A673 (cell line): ENCODE measurements around the gene VAV2. TPM values are rescaled to one million over a fixed set of nuclear protein-coding genes. Genes with fewer than 3 reads are reported as not detected.

ENCODE experiments used
- BruUV-seq: library from RNA; stranded (reverse); fragments of 400-500 nt; replicated peaks from 2 replicates; lab custom pipeline; 2021; lab: Mats Ljungman, UMichigan
- CTCF ChIA-PET: fragments of 300-600 bp; sonication (Branson Sonifier 250); formaldehyde crosslinking; loops from one replicate; lab custom pipeline; 2022; ENCODE audit warnings: antibody characterized with exemption; lab: Charles Lee
- POLR2A ChIA-PET: fragments of 300-600 bp; sonication (Branson Sonifier 250); formaldehyde crosslinking; loops from one replicate; lab custom pipeline; 2022; ENCODE audit warnings: antibody characterized with exemption; ENCODE audit not compliant: low non-redundant PET; lab: Charles Lee
- DNase-seq: peaks from one replicate; pipeline ENCODE4 v3.0.0-alpha.2; 2015; ENCODE audit warnings: low spot score
- H3K27ac ChIP-seq: fragments of 200-600 bp; sonication (generic); 2 replicates; pipeline ENCODE4 v1.5.1; 2016; ENCODE audit warnings: mixed run types, low read depth, mild to moderate bottlenecking, mixed read lengths, antibody characterized with exemption, low read length; ENCODE audit not compliant: poor library complexity, severe bottlenecking
- H3K27me3 ChIP-seq: fragments of 200-600 bp; sonication (generic); replicated peaks from 2 replicates; pipeline ENCODE4 v1.6.1; 2017; ENCODE audit warnings: mixed run types, low read depth, mild to moderate bottlenecking, mixed read lengths, antibody characterized with exemption, low read length; ENCODE audit not compliant: insufficient read depth, poor library complexity
- H3K36me3 ChIP-seq: fragments of 200-600 bp; sonication (generic); 2 replicates; pipeline ENCODE4 v1.6.1; 2016; ENCODE audit warnings: mixed run types, mild to moderate bottlenecking, mixed read lengths, antibody characterized with exemption, low read length; ENCODE audit not compliant: insufficient read depth, poor library complexity, severe bottlenecking
- H3K4me1 ChIP-seq: fragments of 200-600 bp; sonication (generic); 2 replicates; pipeline ENCODE4 v1.6.1; 2017; ENCODE audit warnings: mixed run types, mild to moderate bottlenecking, mixed read lengths, antibody characterized with exemption, low read length; ENCODE audit not compliant: insufficient read depth, poor library complexity, severe bottlenecking
- H3K4me3 ChIP-seq: fragments of 200-600 bp; sonication (generic); 2 replicates; pipeline ENCODE4 v1.5.1; 2016; ENCODE audit warnings: low read depth, mixed run types, mild to moderate bottlenecking, mixed read lengths, low read length; ENCODE audit not compliant: poor library complexity, severe bottlenecking
- H3K9me3 ChIP-seq: fragments of 200-600 bp; sonication (generic); 2 replicates; pipeline ENCODE4 v1.6.1; 2016; ENCODE audit warnings: mixed run types, low read depth, mild to moderate bottlenecking, mixed read lengths, antibody characterized with exemption, low read length; ENCODE audit not compliant: poor library complexity, severe bottlenecking
- CTCF ChIP-seq: fragments of 300-800, 200-600 bp; sonication (generic); conservative IDR thresholded peaks from 2 replicates; pipeline ENCODE4 v1.5.1; 2017; ENCODE audit warnings: low read depth, mild to moderate bottlenecking, antibody characterized with exemption, low read length, moderate library complexity, mixed read lengths
- EZH2 ChIP-seq: fragments of 200-600 bp; sonication (generic); IDR thresholded peaks from 2 replicates; pipeline ENCODE4 v1.6.1; 2017; ENCODE audit warnings: borderline replicate concordance, low read depth, mild to moderate bottlenecking, mixed read lengths, antibody characterized with exemption, low read length; ENCODE audit not compliant: poor library complexity, severe bottlenecking
- intact Hi-C: fragments of 100-400 bp; cut with micrococcal nuclease; formaldehyde crosslinking; loops from one replicate; pipeline ENCODE4 v1.10.0; 2022; ENCODE audit not compliant: unreplicated experiment
- total RNA-seq: library from RNA; stranded (reverse); gene quantifications from 2 replicates; pipeline ENCODE4 v1.2.3, GENCODE V29; 2021

The VAV2 gene
- total RNA-seq, 1 experiment from 2014 or later: 16.4 TPM

DNA sequence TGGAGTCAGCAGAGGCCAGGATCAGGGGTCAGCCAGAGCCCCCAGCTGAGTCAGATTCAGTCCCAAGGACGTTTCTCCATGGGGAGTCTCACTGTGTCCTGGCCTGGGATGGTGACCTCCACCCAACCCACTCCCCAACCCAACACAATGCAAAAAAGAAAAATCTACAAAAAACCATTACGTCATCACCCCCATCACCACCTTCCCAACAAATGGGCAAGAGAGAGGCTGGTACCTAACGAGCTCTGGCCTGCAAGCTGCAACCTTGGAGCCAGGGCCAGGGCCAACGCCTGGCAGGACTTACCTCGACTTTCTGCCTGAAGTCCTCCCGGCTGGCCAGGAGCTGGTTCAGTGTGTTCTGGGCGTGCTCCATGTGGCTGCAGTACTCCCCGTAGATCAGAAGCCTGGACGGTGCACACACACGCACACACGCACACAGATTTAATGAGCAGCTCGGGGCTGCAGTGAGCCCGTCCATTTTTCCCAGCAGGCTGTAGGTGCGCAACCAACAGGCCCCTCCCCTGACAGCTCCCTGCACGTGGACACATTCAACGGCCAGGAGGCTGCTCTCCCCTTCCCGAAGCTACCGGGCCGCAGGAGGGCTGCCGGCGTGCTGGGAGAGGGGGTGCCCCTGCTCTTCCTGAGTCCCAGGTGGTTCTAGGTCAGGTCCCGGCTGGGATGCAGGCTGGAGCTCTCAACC lies 194.6 kb downstream of the VAV2 start:
- H3K4me1 ChIP-seq: no peaks in the 10 kb centered on the region
- H3K36me3 ChIP-seq: no peaks in the 10 kb centered on the region
- no peak for DNase-seq
- ChIA-PET POLR2A (no interaction called here), CTCF (no interaction called here)
- no peak overlapping the region for H3K27ac ChIP-seq
- no TSS peak for BruUV-seq
- no peaks in the 10 kb centered on the region for H3K27me3 ChIP-seq
- intact Hi-C loops: no loop called here
- no peak overlapping the region for H3K4me3 ChIP-seq
- no peak for TF ChIP-seq CTCF
- no peak for TF ChIP-seq EZH2
- no peaks in the 10 kb centered on the region for H3K9me3 ChIP-seq

DNA sequence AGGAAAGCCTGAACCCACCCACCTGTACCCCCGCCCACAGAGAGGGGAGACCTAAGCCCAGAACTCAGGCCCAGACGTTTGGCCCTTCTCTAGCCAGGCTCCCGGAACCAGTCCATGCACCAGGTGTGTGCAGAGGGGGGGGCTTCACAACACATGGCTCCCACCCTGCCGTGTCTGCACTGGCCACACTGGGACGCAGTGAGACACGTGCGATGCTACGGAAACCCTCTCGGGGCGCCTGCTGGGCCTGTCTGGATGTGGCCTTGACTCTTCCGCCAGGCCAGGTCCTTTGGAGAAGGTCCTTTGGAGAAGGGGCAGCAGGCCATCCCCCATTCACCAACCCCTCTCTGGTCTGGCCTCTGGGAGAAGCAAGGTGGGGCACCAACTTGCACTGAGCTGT lies 195.6 kb downstream of the VAV2 start:
- Histone ChIP-seq H3K9me3 (no peaks in the 10 kb centered on the region), H3K4me3 (no peak overlapping the region), H3K27me3 (no peaks in the 10 kb centered on the region), H3K36me3 (no peaks in the 10 kb centered on the region), H3K27ac (no peak overlapping the region), H3K4me1 (no peaks in the 10 kb centered on the region)
- intact Hi-C loops: no loop called here
- ChIA-PET POLR2A (no interaction called here), CTCF (no interaction called here)
- TF ChIP-seq CTCF: no peak
- TF ChIP-seq EZH2: no peak
- DNase-seq: no peak
- BruUV-seq: no TSS peak

GRCh38 chr9:133795049-133795448 lies 197.1 kb downstream of the VAV2 start:
- CTCF ChIA-PET: no interaction called here
- Histone ChIP-seq H3K27ac (no peak overlapping the region), H3K4me3 (no peak overlapping the region), H3K27me3 (no peaks in the 10 kb centered on the region), H3K9me3 (no peaks in the 10 kb centered on the region), H3K36me3 (no peaks in the 10 kb centered on the region), H3K4me1 (peaks cover 1% of the 10 kb centered on the region)
- no peak for DNase-seq
- TF ChIP-seq EZH2 (no peak), CTCF (no peak)
- BruUV-seq: no TSS peak
- intact Hi-C loops: no loop called here
- POLR2A ChIA-PET: no interaction called here
